IPS-15b (cell line): ENCODE measurements around the gene DUSP19.
"Not testable (repeated sequence)": the region's sequence is repeated elsewhere in the genome, so short reads cannot be mapped to it uniquely, and the experiment has no call there.

Experiments
- H3K27me3 ChIP-seq: one replicate; pipeline ENCODE4 v1.6.1; 2013; ENCODE audit warnings: low read length; ENCODE audit not compliant: control insufficient read depth, insufficient read depth
- H3K36me3 ChIP-seq: one replicate; pipeline ENCODE4 v1.6.1; 2013; ENCODE audit warnings: low read length; ENCODE audit not compliant: control insufficient read depth, insufficient read depth
- H3K4me1 ChIP-seq: one replicate; pipeline ENCODE4 v1.6.1; 2013; ENCODE audit warnings: mild to moderate bottlenecking, low read length; ENCODE audit not compliant: control insufficient read depth, insufficient read depth
- H3K4me3 ChIP-seq: one replicate; pipeline ENCODE4 v1.5.1; 2013; ENCODE audit warnings: low read depth, low read length
- H3K9ac ChIP-seq: one replicate; pipeline ENCODE4 v1.6.1; 2013; ENCODE audit warnings: low read depth, mild to moderate bottlenecking, low read length
- H3K9me3 ChIP-seq: one replicate; pipeline ENCODE4 v1.6.1; 2013; ENCODE audit warnings: mild to moderate bottlenecking, low read length; ENCODE audit not compliant: control insufficient read depth, insufficient read depth

The DUSP19 gene

GRCh38 chr2:183038341-183039300, 39.9 kb upstream of the DUSP19 start, which contains the start of gene NCKAP1:
Gene NCKAP1 (minus strand): TSS chr2:183038457. CDS start chr2:183038099, 358 bp downstream.
- Histone ChIP-seq H3K9me3 (no peaks in the 10 kb centered on the region), H3K27me3 (peaks cover 8% of the 10 kb centered on the region), H3K4me3 (peak within 1 kb of the TSS; percentile 90), H3K4me1 (peaks cover 14% of the 10 kb centered on the region), H3K9ac (peak within 1 kb of the TSS; percentile 85), H3K36me3 (no peaks in the 10 kb centered on the region)

GRCh38 chr2:183040604-183041003, 37.9 kb upstream of the DUSP19 start:
- Histone ChIP-seq H3K4me3 (no peak overlapping the region), H3K36me3 (no peaks in the 10 kb centered on the region), H3K9ac (no peak overlapping the region), H3K27me3 (peaks cover 8% of the 10 kb centered on the region), H3K4me1 (peaks cover 7% of the 10 kb centered on the region), H3K9me3 (no peaks in the 10 kb centered on the region)

- not testable (repeated sequence) for H3K27me3 ChIP-seq, H3K4me3 ChIP-seq
- peaks cover 12% of the 10 kb centered on the region for H3K9me3 ChIP-seq
These were observed 35.0 kb upstream of the DUSP19 start for GRCh38 chr2:183043580-183043979.

DNA sequence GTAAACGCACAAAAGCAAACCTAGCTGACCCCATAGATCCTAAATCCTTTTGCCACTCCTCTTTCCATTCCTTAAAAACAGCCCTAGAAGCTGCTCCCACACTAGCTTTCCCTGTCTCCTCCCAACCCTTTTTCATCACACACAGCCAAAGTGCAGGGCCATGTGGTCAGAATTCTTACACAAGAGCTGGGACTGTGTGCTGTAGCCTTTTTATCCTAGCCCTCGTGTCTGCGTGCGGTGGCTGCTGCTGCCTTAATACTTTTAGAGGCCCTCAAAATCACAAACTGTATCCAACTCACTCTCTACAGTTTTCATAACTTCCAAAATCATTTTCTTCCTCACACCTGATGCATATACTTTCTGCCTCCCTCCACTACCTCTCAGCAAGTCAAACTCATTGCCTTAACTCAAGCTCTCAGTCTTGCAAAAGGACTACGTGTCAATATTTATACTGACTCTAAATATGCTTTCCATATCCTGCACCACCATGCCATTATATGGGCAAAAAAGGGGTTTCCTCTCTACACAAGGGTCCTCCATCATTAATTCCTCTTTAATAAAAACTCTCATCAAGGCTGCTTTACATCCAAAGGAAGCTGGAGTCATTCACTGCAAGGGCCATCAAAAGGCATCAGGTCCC, 30.9 kb upstream of the DUSP19 start:
- H3K9ac ChIP-seq, H3K4me3 ChIP-seq, H3K27me3 ChIP-seq, H3K36me3 ChIP-seq: not testable (repeated sequence)
- Histone ChIP-seq H3K9me3 (peaks cover 12% of the 10 kb centered on the region), H3K4me1 (peaks cover 12% of the 10 kb centered on the region)

More at GRCh38 chr2:183043580-183043979, 35.0 kb upstream of the DUSP19 start:
- not testable (repeated sequence) for H3K36me3 ChIP-seq, H3K9ac ChIP-seq, H3K4me1 ChIP-seq

- Histone ChIP-seq H3K4me3 (no peak overlapping the region), H3K36me3 (no peaks in the 10 kb centered on the region), H3K4me1 (peaks cover 12% of the 10 kb centered on the region), H3K9ac (no peak overlapping the region), H3K27me3 (no peaks in the 10 kb centered on the region), H3K9me3 (peaks cover 12% of the 10 kb centered on the region)
These were observed 29.1 kb upstream of the DUSP19 start for GRCh38 chr2:183049420-183049819.

GRCh38 chr2:183057333-183057985, 21.1 kb upstream of the DUSP19 start:
- Histone ChIP-seq H3K9ac (no peak overlapping the region), H3K4me1 (no peaks in the 10 kb centered on the region), H3K9me3 (no peaks in the 10 kb centered on the region), H3K27me3 (no peaks in the 10 kb centered on the region), H3K4me3 (no peak overlapping the region), H3K36me3 (no peaks in the 10 kb centered on the region)

- H3K4me1 ChIP-seq, result no peaks in the 10 kb centered on the region
- no peak overlapping the region for H3K9ac ChIP-seq
- H3K36me3 ChIP-seq, result no peaks in the 10 kb centered on the region
These were observed 19.0 kb upstream of the DUSP19 start for GRCh38 chr2:183059561-183059960.

DNA sequence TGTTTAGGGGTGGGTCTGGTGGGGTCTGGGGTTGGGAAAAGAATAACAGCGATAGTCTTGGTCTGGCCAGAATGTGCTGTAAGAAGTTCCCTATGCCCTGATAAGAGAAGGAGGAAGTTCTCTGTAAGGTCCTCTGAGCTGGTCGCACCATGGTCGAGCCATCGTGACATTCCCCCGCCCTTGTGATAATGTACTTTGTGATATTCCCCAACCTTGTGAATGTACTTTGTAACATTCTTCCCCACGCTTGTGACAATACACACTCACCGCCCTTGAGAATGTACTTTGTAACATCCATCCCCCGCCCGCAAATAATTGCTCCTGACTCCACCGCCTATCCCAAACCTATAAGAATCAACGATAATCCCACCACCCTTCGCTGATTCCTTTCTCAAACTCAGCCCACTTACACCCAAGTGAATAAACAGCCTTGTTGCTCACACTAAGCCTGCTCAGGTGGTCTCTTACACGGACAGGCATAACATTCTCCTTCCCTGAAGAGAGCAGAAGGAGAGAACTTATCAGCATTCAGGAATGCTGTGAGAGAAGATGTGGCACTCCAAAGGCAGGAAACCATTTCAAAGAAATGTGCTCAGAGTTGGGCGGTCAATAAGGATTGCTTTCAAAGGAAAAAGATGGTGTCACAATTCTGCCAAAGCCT, 17.8 kb upstream of the DUSP19 start:
- no peaks in the 10 kb centered on the region for H3K9me3 ChIP-seq
- H3K4me1 ChIP-seq, result no peaks in the 10 kb centered on the region
- H3K4me3 ChIP-seq, result no peak overlapping the region
- no peaks in the 10 kb centered on the region for H3K27me3 ChIP-seq
- H3K36me3 ChIP-seq, result no peaks in the 10 kb centered on the region
- no peak overlapping the region for H3K9ac ChIP-seq

More at GRCh38 chr2:183059561-183059960, 19.0 kb upstream of the DUSP19 start:
- H3K27me3 ChIP-seq, result no peaks in the 10 kb centered on the region
- H3K4me3 ChIP-seq, result no peak overlapping the region
- H3K9me3 ChIP-seq, result no peaks in the 10 kb centered on the region

- Histone ChIP-seq H3K4me3 (no peak overlapping the region), H3K9me3 (no peaks in the 10 kb centered on the region), H3K9ac (no peak overlapping the region), H3K36me3 (no peaks in the 10 kb centered on the region), H3K27me3 (no peaks in the 10 kb centered on the region), H3K4me1 (no peaks in the 10 kb centered on the region)
These were observed 15.5 kb upstream of the DUSP19 start for GRCh38 chr2:183063083-183063482.

- H3K9ac ChIP-seq, result no peak overlapping the region
- H3K4me3 ChIP-seq, result no peak overlapping the region
- H3K27me3 ChIP-seq, result peaks cover 3% of the 10 kb centered on the region
- no peaks in the 10 kb centered on the region for H3K9me3 ChIP-seq
- no peaks in the 10 kb centered on the region for H3K36me3 ChIP-seq
- peaks cover 3% of the 10 kb centered on the region for H3K4me1 ChIP-seq
These were observed 10.0 kb upstream of the DUSP19 start for GRCh38 chr2:183068561-183068960.

GRCh38 chr2:183069174-183069573, 9.4 kb upstream of the DUSP19 start:
- H3K27me3 ChIP-seq, result peaks cover 3% of the 10 kb centered on the region
- no peaks in the 10 kb centered on the region for H3K9me3 ChIP-seq
- no peak overlapping the region for H3K4me3 ChIP-seq
- peaks cover 3% of the 10 kb centered on the region for H3K4me1 ChIP-seq
- no peaks in the 10 kb centered on the region for H3K36me3 ChIP-seq
- H3K9ac ChIP-seq, result no peak overlapping the region
